OCI-LY1 (cell line): ENCODE measurements around the gene CLTC.

Source experiments
- H2AFZ ChIP-seq: fragments of 200-600 bp; sonication (generic), shearing (Covaris generic); 2 replicates; pipeline ENCODE4 v1.6.0; 2014; ENCODE audit warnings: antibody characterized with exemption, mild to moderate bottlenecking, low read length
- H3F3A ChIP-seq: fragments of 200-600 bp; sonication (generic), shearing (Covaris generic); 2 replicates; pipeline ENCODE4 v1.6.0; 2014; ENCODE audit warnings: mild to moderate bottlenecking, antibody characterized with exemption, low read length, moderate library complexity; ENCODE audit not compliant: insufficient read depth
- H3K27ac ChIP-seq: fragments of 200-600 bp; sonication (generic); 2 replicates; pipeline ENCODE4 v1.5.1; 2014; ENCODE audit warnings: low read length, mixed run types, mild to moderate bottlenecking, low read depth; ENCODE audit not compliant: poor library complexity, severe bottlenecking
- H3K27me3 ChIP-seq: fragments of 200-600 bp; sonication (generic); 2 replicates; pipeline ENCODE4 v1.6.0; 2014; ENCODE audit warnings: antibody characterized with exemption, mild to moderate bottlenecking, low read length, moderate library complexity; ENCODE audit not compliant: insufficient read depth
- H3K36me3 ChIP-seq: fragments of 200-600 bp; sonication (generic); 2 replicates; pipeline ENCODE4 v1.6.1; 2014; ENCODE audit warnings: mild to moderate bottlenecking, antibody characterized with exemption, low read length, moderate library complexity, mixed read lengths; ENCODE audit not compliant: insufficient read depth
- H3K4me1 ChIP-seq: fragments of 200-600 bp; sonication (generic); 2 replicates; pipeline ENCODE4 v1.5.1; 2014; ENCODE audit warnings: mild to moderate bottlenecking, low read length, moderate library complexity; ENCODE audit not compliant: insufficient read depth, severe bottlenecking
- H3K4me2 ChIP-seq: fragments of 200-600 bp; sonication (generic), shearing (Covaris generic); 2 replicates; pipeline ENCODE4 v1.6.1; 2014; ENCODE audit warnings: low read length
- H3K4me3 ChIP-seq: fragments of 200-600 bp; sonication (generic); 2 replicates; pipeline ENCODE4 v1.5.1; 2014; ENCODE audit warnings: low read length, low read depth, mild to moderate bottlenecking, mixed read lengths; ENCODE audit not compliant: poor library complexity, severe bottlenecking
- H3K79me2 ChIP-seq: fragments of 200-600 bp; shearing (Covaris generic); 2 replicates; pipeline ENCODE4 v1.6.1; 2016; ENCODE audit warnings: mixed run types, low read length, mixed read lengths; ENCODE audit not compliant: insufficient read depth
- H3K9ac ChIP-seq: fragments of 200-600 bp; sonication (generic), shearing (Covaris generic); 2 replicates; pipeline ENCODE4 v1.6.1; 2014; ENCODE audit warnings: mild to moderate bottlenecking, low read length, mixed read lengths
- H3K9me2 ChIP-seq: fragments of 200-600 bp; sonication (generic), shearing (Covaris generic); 2 replicates; pipeline ENCODE4 v1.6.1; 2014; ENCODE audit warnings: low read depth, mild to moderate bottlenecking, low read length, mixed read lengths
- H3K9me3 ChIP-seq: fragments of 200-600 bp; shearing (Covaris generic); 2 replicates; pipeline ENCODE4 v1.6.1; 2014; ENCODE audit warnings: low read length, mixed read lengths
- H4K20me1 ChIP-seq: fragments of 200-600 bp; sonication (generic), shearing (Covaris generic); 2 replicates; pipeline ENCODE4 v1.6.0; 2016; ENCODE audit warnings: mild to moderate bottlenecking, low read length; ENCODE audit not compliant: insufficient read depth
- EZH2 ChIP-seq: fragments of 200-600 bp; sonication (generic), shearing (Covaris generic); IDR thresholded peaks from 2 replicates; pipeline ENCODE4 v1.8.0; 2017; ENCODE audit warnings: borderline replicate concordance, mixed run types, mild to moderate bottlenecking, antibody characterized with exemption, low read length, moderate library complexity, mixed read lengths
- TF ChIP-seq, protein P1 (sequence below): fragments of 200-600 bp; sonication (generic), shearing (Covaris generic); IDR thresholded peaks from 2 replicates; pipeline ENCODE4 v1.5.1; 2017; ENCODE audit warnings: mild to moderate bottlenecking, antibody characterized with exemption, low read length, moderate library complexity, mixed read lengths

CLTC gene

DNA sequence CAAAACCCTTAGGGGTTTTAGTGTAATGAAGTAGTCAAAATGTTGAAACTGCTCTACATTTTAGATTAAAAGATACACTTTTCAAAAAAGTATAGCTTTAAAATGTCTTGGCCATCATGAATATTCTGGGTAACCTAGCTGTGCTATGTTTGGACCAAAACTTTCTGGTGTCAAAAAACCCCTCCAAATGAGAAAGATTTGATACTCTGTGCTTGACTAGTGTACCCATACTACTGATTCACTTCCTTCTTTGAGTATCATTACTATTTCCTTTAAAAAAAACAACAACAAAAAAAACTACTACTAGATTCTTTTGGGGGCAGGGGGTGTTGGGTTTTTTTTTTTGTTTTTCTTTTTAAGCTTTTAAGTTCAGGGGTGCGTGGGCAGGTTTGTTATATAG, 50.2 kb downstream of the CLTC start:
- no peaks in the 10 kb centered on the region for H3K9me2 ChIP-seq
- TF ChIP-seq, protein P1, sequence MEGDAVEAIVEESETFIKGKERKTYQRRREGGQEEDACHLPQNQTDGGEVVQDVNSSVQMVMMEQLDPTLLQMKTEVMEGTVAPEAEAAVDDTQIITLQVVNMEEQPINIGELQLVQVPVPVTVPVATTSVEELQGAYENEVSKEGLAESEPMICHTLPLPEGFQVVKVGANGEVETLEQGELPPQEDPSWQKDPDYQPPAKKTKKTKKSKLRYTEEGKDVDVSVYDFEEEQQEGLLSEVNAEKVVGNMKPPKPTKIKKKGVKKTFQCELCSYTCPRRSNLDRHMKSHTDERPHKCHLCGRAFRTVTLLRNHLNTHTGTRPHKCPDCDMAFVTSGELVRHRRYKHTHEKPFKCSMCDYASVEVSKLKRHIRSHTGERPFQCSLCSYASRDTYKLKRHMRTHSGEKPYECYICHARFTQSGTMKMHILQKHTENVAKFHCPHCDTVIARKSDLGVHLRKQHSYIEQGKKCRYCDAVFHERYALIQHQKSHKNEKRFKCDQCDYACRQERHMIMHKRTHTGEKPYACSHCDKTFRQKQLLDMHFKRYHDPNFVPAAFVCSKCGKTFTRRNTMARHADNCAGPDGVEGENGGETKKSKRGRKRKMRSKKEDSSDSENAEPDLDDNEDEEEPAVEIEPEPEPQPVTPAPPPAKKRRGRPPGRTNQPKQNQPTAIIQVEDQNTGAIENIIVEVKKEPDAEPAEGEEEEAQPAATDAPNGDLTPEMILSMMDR: no peak
- no peak for TF ChIP-seq EZH2
- H3K9me3 ChIP-seq: no peaks in the 10 kb centered on the region
- H3F3A ChIP-seq: no peaks in the 10 kb centered on the region
- H3K4me2 ChIP-seq: no peak overlapping the region
- peaks cover 92% of the 10 kb centered on the region for H3K36me3 ChIP-seq
- H3K9ac ChIP-seq: no peak overlapping the region
- H3K27me3 ChIP-seq: no peaks in the 10 kb centered on the region
- no peaks in the 10 kb centered on the region for H3K79me2 ChIP-seq
- no peak overlapping the region for H2AFZ ChIP-seq
- no peak overlapping the region for H3K4me3 ChIP-seq
- H4K20me1 ChIP-seq: no peaks in the 10 kb centered on the region
- H3K27ac ChIP-seq: no peak overlapping the region
- H3K4me1 ChIP-seq: peaks cover 5% of the 10 kb centered on the region

DNA sequence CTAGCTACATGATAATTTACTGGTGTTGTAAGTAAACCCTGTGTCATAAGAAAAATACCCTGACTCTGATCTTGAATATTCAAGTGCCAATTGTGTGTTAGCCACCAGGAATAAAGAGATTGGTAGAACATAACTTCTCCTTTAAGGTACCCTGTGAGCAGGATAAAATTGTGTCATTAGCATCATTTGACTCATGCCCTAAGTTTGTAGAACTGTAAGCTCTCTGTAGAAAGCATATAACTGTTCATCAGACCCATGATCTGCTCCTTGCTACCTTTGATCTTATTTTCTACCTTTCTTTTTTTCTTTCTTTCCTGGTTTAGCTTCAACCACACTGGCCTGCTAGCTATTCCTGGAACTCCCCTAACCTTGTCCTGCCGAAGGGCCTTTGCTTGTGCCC, 51.7 kb downstream of the CLTC start:
- no peak overlapping the region for H2AFZ ChIP-seq
- H3K9me3 ChIP-seq: no peaks in the 10 kb centered on the region
- H3K4me2 ChIP-seq: no peak overlapping the region
- peaks cover 94% of the 10 kb centered on the region for H3K36me3 ChIP-seq
- TF ChIP-seq EZH2: no peak
- no peak overlapping the region for H3K9ac ChIP-seq
- no peaks in the 10 kb centered on the region for H3F3A ChIP-seq
- H3K9me2 ChIP-seq: no peaks in the 10 kb centered on the region
- no peak overlapping the region for H3K4me3 ChIP-seq
- H3K79me2 ChIP-seq: no peaks in the 10 kb centered on the region
- no peaks in the 10 kb centered on the region for H3K27me3 ChIP-seq
- no peak overlapping the region for H3K27ac ChIP-seq
- no peaks in the 10 kb centered on the region for H4K20me1 ChIP-seq
- H3K4me1 ChIP-seq: peaks cover 7% of the 10 kb centered on the region

DNA sequence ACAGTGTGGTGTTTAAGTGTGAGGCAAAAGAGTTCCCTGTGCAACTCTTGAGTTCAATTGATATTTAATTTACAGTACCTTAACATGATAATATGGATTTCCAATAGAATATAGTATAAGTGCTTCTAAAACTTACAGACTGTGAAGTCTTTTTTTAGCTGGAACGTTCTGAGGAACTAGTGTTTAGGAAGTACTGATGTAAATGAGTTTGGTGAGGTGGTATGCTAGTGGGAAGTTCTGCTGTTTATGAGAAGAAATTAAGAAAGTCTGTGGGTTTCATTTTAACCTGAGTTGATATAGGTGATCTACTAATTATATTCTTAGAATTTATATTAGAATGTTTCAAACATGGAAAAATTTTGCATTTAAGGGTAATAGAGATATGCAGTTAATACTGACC, 55.5 kb downstream of the CLTC start:
- no peaks in the 10 kb centered on the region for H3K9me2 ChIP-seq
- no peaks in the 10 kb centered on the region for H3K9me3 ChIP-seq
- no peak overlapping the region for H3K4me3 ChIP-seq
- no peaks in the 10 kb centered on the region for H3K27me3 ChIP-seq
- H3F3A ChIP-seq: no peaks in the 10 kb centered on the region
- H3K36me3 ChIP-seq: peaks cover 92% of the 10 kb centered on the region
- no peak overlapping the region for H2AFZ ChIP-seq
- no peak for TF ChIP-seq EZH2
- H4K20me1 ChIP-seq: no peaks in the 10 kb centered on the region
- H3K9ac ChIP-seq: no peak overlapping the region
- H3K79me2 ChIP-seq: no peaks in the 10 kb centered on the region
- no peak overlapping the region for H3K4me2 ChIP-seq
- no peak overlapping the region for H3K27ac ChIP-seq
- peaks cover 7% of the 10 kb centered on the region for H3K4me1 ChIP-seq

DNA sequence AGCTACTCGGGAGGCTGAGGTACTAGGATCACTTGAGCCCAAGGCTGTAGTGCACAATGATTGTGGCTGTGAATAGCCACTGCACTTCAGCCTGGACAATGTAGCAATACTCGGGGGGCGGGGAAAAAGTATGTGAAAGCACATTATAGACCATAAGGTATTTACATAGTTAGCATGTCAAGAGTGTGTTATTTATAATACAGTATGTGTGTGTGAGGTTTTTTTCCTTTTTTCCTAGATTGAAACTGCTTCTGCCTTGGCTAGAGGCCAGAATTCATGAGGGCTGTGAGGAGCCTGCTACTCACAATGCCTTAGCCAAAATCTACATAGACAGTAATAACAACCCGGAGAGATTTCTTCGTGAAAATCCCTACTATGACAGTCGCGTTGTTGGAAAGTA, 57.0 kb downstream of the CLTC start:
- Histone ChIP-seq H3K9me3 (no peaks in the 10 kb centered on the region), H3K9me2 (no peaks in the 10 kb centered on the region), H3F3A (no peaks in the 10 kb centered on the region), H2AFZ (no peak overlapping the region), H3K27me3 (no peaks in the 10 kb centered on the region), H3K79me2 (no peaks in the 10 kb centered on the region), H3K4me2 (no peak overlapping the region), H3K4me3 (no peak overlapping the region), H3K4me1 (peaks cover 7% of the 10 kb centered on the region), H4K20me1 (no peaks in the 10 kb centered on the region), H3K9ac (no peak overlapping the region), H3K36me3 (peaks cover 93% of the 10 kb centered on the region), H3K27ac (no peak overlapping the region)
- TF ChIP-seq, protein P1: no peak
- no peak for TF ChIP-seq EZH2
